Mesodermal cell (in vitro differentiated cells): ENCODE results near the gene TRIP6. TPM values are rescaled to one million over a fixed set of nuclear protein-coding genes. Genes with fewer than 3 reads are reported as not detected.
A peak's percentile ranks its signal among the peaks of the same experiment; 100 is the strongest.

Source experiments
- H3K27ac ChIP-seq: 2 replicates; pipeline ENCODE4 v1.7.0; 2013; ENCODE audit warnings: mild to moderate bottlenecking, low read depth, low read length, moderate library complexity; ENCODE audit not compliant: severe bottlenecking
- H3K36me3 ChIP-seq: 2 replicates; pipeline ENCODE4 v1.7.1; 2013; ENCODE audit warnings: mild to moderate bottlenecking, low read length, moderate library complexity; ENCODE audit not compliant: control insufficient read depth, insufficient read depth
- H3K4me1 ChIP-seq: one replicate; pipeline ENCODE4 v1.7.1; 2013; ENCODE audit warnings: mild to moderate bottlenecking, low read length; ENCODE audit not compliant: insufficient read depth, control insufficient read depth, poor library complexity, severe bottlenecking
- H3K4me3 ChIP-seq: 2 replicates; pipeline ENCODE4 v1.7.0; 2013; ENCODE audit warnings: low read length, control low read depth, mild to moderate bottlenecking; ENCODE audit not compliant: insufficient read depth, poor library complexity, severe bottlenecking; ENCODE audit errors: extremely low read depth
- H3K9me3 ChIP-seq: 2 replicates; pipeline ENCODE4 v1.7.1; 2013; ENCODE audit warnings: mild to moderate bottlenecking, low read length, moderate library complexity; ENCODE audit not compliant: control insufficient read depth
- WGBS, 2 experiments: methylation state at CpG; one replicate each; pipeline ENCODE4 v1.1.5; 2013; ENCODE audit warnings: missing lambda C conversion rate in 2 of 2; ENCODE audit not compliant: insufficient coverage in 2 of 2; 5-methylcytosine and 5-hydroxymethylcytosine counted together
- polyA plus RNA-seq, 2 experiments: library from polyadenylated mRNA; stranded (reverse); fragments of 50-300 nt; gene quantifications; one replicate each; pipeline ENCODE4 v1.2.3, GENCODE V29; 2013

The TRIP6 gene, protein sequence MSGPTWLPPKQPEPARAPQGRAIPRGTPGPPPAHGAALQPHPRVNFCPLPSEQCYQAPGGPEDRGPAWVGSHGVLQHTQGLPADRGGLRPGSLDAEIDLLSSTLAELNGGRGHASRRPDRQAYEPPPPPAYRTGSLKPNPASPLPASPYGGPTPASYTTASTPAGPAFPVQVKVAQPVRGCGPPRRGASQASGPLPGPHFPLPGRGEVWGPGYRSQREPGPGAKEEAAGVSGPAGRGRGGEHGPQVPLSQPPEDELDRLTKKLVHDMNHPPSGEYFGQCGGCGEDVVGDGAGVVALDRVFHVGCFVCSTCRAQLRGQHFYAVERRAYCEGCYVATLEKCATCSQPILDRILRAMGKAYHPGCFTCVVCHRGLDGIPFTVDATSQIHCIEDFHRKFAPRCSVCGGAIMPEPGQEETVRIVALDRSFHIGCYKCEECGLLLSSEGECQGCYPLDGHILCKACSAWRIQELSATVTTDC
- polyA plus RNA-seq (2013, experiment 1 of 2): 86.0 TPM
- 68.8 TPM for polyA plus RNA-seq (2013, experiment 2 of 2)

DNA sequence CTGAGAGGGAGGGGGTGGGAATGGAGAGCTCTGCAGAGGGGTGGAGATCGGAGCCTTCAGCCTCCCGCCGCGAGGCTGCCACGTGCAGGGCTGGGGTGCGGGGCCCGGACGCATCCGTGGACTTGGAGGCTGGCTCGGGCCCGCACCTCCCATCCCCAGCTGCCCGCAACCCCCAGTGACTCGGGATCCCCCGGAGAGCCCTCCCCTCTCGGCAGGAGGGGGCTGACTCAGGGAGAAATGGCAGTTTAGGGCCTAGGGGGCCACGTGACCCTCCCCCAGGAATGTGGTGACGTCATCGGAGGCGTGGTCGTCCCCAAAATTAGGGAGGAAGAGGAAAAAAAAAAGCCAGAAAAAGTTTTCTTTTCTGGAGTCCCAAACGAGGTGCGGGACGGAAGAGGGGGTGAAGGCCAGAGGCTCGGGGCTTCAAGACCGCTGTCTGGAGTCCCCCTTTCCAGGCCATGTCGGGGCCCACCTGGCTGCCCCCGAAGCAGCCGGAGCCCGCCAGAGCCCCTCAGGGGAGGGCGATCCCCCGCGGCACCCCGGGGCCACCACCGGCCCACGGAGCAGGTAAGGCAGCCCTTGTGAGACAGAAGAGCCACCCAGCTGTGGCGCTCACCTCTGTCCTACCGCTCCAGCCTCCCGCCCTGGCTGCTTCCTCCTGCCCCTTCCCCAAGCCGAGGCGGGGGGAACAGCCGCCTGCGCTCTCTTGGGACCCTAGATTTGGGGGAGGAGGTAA lies at the start of gene TRIP6:
Gene TRIP6 (plus strand): TSS at position 348 of the 736 bp plus-strand sequence. CDS start 111 bp downstream, at position 459.
- H3K36me3 ChIP-seq: peaks cover 32% of the 10 kb centered on the region
- WGBS, 2 experiments: 0 to 1% methylated on average over 17 to 27 of the region's 42 CpGs
- H3K27ac ChIP-seq: peak within 1 kb of the TSS; percentile 90
- no peaks in the 10 kb centered on the region for H3K9me3 ChIP-seq
- H3K4me1 ChIP-seq: peaks cover 7% of the 10 kb centered on the region
- H3K4me3 ChIP-seq: peak within 1 kb of the TSS; percentile 98

DNA sequence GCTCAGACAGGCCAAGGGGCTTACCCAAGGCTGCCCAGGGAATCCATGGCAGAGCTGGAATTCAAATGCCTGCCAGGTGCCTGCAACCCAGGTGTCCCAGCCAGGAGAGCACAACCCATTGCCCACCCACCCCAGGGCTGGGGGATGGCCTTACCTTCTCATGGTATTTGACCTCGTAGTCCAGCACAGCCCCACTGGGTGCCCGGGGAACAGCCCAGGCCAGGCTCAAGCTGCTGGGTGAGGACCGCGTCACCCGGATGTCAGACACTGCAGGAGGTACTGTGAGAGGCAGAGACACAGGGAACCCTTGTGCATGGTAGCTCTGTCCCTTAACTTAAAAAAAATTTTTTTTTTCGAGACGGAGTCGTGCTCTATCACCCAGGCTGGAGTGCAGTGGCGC lies 48.8 kb upstream of the TRIP6 start:
- Histone ChIP-seq H3K27ac (no peak overlapping the region), H3K36me3 (peaks cover 99% of the 10 kb centered on the region), H3K9me3 (no peaks in the 10 kb centered on the region), H3K4me3 (no peak overlapping the region), H3K4me1 (no peaks in the 10 kb centered on the region)
- 92% methylated on average over 9 of the region's 9 CpGs for WGBS, 2 experiments

DNA sequence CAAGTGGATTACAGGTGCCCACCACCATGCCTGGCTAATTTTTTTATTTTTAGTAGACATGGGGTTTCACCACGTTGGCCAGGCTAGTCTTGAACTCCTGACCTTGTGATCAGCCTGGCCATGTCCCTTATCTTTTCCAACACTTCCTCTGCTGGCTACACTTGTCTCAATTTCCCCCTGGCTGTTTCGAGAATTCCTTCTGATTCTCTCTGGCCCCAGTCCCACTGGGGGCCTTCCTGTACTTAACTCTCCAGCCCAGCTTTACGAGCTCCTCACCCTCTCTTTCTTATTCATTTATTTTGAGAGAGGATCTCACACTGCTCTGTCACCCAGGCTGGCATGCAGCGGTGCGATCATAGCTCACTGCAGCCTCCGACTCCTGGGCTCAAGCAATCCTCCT lies 48.4 kb upstream of the TRIP6 start:
- 93 to 98% methylated on average over 6 of the region's 6 CpGs for WGBS, 2 experiments
- no peaks in the 10 kb centered on the region for H3K4me1 ChIP-seq

DNA sequence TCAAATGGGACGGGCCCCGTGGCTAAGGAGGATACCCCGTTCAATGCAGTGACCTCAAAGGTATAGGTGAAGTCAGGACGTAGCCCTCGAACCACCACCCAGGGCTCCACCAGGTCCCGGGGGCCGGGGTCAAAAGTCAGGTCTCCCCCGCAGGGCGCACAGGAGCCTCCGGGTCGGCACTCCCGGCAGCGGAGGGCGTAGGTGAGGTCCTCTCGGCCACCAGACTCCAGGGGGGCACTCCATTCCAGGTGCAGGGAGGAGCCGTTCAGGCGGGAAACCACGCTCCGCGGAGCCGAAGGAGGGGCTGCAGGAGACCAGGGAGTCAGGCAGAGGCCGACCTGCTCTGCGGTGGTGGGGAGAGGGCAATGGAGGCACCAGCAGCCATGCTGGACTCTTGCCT lies 47.6 kb upstream of the TRIP6 start:
- Histone ChIP-seq H3K9me3 (no peaks in the 10 kb centered on the region), H3K4me1 (no peaks in the 10 kb centered on the region), H3K36me3 (peaks cover 99% of the 10 kb centered on the region), H3K4me3 (no peak overlapping the region), H3K27ac (no peak overlapping the region)
- 96 to 97% methylated on average over 23 of the region's 23 CpGs for WGBS, 2 experiments

More for the DNA sequence above, 48.4 kb upstream of the TRIP6 start:
- no peak overlapping the region for H3K27ac ChIP-seq
- H3K4me3 ChIP-seq: no peak overlapping the region
- no peaks in the 10 kb centered on the region for H3K9me3 ChIP-seq
- peaks cover 99% of the 10 kb centered on the region for H3K36me3 ChIP-seq

DNA sequence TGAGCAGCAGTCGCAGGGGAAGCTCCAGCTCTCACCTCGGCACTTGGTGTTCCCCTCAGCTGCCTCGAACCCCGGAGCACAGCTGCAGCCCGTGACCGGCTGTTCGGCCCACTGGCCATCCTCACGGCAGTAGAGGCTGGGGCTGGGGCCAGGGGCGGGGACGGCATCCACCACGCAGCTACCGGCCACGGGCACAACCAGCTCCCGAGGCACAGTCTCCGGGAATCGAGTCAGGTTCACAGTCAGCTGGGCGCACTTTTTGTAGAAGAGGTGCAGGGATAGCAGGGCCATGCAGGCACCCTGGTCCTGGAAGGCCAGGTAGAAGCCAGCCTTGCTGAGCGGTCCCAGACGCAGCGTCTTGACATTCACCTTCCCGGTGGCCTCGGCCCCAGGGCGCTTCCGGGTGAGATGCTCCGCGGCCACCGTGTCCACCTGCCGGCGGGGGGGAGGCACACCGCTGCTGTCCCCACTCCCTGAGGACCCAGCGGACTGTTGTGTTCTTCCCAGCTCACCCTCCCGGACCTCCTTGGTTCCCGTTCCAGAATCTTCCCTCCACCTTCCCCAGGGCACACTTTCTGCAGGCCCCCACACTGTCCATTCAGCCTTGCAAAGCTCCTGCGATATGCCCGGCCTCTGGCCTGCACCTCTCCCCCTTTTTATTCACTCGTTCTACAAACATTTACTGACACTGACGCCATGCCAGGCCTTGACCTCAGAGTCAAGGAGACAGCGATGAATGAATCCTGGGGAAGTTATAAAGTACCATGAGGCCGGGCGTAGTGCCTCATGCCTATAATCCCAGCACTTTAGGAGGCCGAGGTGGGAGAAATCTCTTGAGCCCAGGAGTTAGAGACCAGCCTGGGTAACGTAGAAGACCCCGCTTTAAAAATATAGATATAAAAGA lies 44.7 kb upstream of the TRIP6 start:
- no peak overlapping the region for H3K4me3 ChIP-seq
- WGBS, 2 experiments: 96 to 97% methylated on average over 38 to 40 of the region's 43 CpGs

DNA sequence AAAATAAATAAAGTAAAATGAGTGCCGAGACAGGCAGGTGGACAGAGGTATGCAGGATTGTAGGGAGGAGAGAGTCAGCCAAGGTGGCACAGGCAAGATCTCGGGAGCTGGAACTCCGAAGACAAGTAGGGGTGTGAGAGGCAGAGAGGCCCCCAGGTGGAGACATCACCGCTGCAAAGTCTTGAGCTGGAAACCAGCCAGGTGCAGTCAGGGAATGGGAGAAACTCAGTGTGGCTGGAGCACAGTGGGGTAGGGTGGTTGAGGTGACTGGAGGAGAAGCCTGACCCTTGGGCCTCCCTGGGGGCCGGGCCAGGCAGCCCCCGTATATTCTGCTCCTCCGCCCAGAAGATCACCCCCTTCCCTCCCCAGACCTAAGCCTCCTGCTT lies 44.1 kb upstream of the TRIP6 start:
- Histone ChIP-seq H3K27ac (no peak overlapping the region), H3K9me3 (no peaks in the 10 kb centered on the region), H3K4me3 (no peak overlapping the region), H3K4me1 (peaks cover 8% of the 10 kb centered on the region), H3K36me3 (peaks cover 77% of the 10 kb centered on the region)
- WGBS, 2 experiments: 74 to 88% methylated on average over 4 to 5 of the region's 7 CpGs

More for the DNA sequence above, 44.7 kb upstream of the TRIP6 start:
- H3K4me1 ChIP-seq: peaks cover 8% of the 10 kb centered on the region
- H3K9me3 ChIP-seq: no peaks in the 10 kb centered on the region
- peaks cover 83% of the 10 kb centered on the region for H3K36me3 ChIP-seq
- H3K27ac ChIP-seq: no peak overlapping the region

DNA sequence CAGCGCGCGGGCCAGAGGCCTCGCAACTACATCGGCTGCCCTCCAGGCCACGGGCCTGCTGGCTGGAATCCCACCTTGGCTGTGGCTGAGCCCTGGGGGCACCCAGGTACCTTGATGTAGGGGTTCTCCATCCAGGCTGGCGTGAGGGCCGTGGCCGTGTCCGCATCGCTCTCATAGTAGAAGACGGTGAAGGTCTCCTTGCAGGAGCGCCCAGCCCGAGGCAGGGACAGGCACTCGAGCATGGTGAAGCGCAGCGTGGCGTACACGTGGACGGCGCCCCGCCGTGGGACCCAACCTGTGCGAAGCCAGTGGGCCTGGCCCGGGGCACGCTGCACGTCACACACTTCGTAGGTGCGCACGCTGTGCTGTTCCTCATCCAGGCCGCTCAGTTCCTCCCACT lies 43.7 kb upstream of the TRIP6 start:
- Histone ChIP-seq H3K4me1 (peaks cover 8% of the 10 kb centered on the region), H3K9me3 (no peaks in the 10 kb centered on the region), H3K4me3 (no peak overlapping the region), H3K36me3 (peaks cover 73% of the 10 kb centered on the region), H3K27ac (no peak overlapping the region)
- WGBS, 2 experiments: 95 to 98% methylated on average over 26 to 28 of the region's 31 CpGs

DNA sequence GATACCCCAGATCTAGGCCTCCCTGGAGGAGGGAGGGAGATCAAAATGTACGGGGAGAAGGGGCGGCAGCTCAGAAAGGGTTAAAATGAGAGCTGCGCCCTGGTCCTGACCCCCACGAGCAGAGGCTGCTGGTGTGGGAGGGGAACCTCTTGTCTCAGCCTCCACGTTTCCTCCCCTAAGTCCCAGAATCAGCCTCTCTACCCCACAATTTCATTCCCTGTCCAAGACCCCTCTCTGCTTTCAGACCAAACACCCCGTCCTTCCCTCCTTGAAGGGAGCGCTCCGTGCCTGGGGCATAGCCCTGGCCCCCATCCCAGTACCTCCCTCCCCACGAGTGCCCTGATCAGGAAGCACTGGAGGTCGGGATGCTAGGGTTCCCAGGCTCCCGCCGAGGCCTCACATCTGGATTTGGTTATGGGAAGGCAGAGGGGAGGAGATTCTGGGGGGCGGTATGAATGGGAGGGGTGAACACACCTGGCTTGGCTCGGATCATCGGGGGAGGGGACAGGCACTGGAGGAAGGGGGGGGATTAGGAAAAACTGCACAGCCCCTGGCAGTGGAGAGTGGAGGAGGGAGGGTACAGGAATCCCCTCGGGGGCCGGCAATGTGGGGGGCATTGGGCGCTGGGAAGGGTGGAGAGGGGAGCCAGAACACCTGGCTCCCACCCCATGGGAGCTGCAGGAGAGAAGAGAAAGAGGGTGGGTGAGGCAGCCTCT lies 42.5 kb upstream of the TRIP6 start:
- no peaks in the 10 kb centered on the region for H3K9me3 ChIP-seq
- H3K36me3 ChIP-seq: peaks cover 61% of the 10 kb centered on the region
- H3K4me1 ChIP-seq: peaks cover 13% of the 10 kb centered on the region
- H3K27ac ChIP-seq: no peak overlapping the region
- peak overlapping the region; percentile 96 for H3K4me3 ChIP-seq
- 80 to 89% methylated on average over 3 to 15 of the region's 18 CpGs for WGBS, 2 experiments

DNA sequence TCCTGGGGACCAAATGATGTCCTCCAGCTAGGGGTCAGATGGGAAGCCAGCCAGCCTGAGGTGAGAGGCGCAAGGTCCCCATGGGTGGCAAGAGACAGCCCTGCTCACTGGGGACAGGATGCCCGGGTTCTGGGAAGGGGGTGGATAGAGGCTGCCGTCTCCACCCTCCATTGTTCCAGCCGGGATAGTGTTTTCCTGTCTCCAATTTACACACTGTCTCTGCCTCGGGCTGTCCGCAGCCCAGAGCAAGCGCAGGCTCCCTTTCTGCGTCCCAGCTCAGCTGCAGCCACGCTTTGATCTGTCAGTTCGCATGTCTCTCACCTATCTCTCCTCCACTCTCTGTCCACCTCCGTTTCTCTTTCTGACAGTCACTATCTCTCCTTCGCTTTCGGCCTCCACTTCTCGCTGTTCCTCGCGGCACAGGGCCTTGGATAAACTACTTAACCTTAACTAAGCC lies 41.9 kb upstream of the TRIP6 start:
- Histone ChIP-seq H3K27ac (no peak overlapping the region), H3K9me3 (no peaks in the 10 kb centered on the region), H3K36me3 (peaks cover 56% of the 10 kb centered on the region), H3K4me1 (peaks cover 13% of the 10 kb centered on the region), H3K4me3 (peak overlapping the region; percentile 96)
- 26 to 30% methylated on average over 11 to 14 of the region's 16 CpGs for WGBS, 2 experiments
